Skin of body (tissue), 2 donors: ENCODE measurements around the gene FOSL2. TPM values are rescaled to one million over a fixed set of nuclear protein-coding genes. Genes with fewer than 3 reads are reported as not detected.

Experiments used
- DNase-seq: peaks from one replicate; lab custom pipeline; 2025; lab: John Stamatoyannopoulos, UW
- total RNA-seq: library from RNA; depleted of rRNA; stranded (reverse); fragments of >200 nt; gene quantifications from one replicate; pipeline ENCODE4 v1.2.3, GENCODE V29; 2014

Gene FOSL2
- total RNA-seq, 1 donor from 2014 or later, result 62.8 TPM

DNA sequence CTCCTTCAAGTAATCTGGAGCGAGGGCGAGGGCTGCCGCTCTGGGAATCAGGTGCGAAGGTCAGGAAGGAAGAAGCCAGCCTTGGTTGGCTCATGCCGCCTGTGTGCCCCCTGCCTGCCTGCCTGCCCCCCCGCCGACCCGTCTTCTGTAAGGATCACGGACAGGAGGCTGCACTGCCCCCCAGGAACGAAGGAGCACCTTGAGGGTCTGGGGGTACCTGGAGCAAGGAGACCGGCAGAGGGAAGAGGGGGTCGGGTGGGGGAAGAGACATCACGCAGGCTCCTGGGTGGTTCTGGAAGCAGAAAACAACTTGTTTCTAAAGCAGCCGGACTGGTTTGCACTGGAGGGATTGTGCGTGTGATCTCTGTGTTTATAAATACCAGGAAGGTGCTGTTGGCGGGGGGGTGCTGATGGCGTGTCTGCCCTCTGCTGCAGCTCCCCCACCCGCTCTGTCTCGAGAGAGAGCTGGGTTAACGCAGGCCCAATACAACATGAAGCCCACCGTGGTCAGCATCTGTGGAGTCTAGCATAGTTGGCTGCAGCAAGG is 1.7 kb downstream of the FOSL2 start:
- no peak for DNase-seq

DNA sequence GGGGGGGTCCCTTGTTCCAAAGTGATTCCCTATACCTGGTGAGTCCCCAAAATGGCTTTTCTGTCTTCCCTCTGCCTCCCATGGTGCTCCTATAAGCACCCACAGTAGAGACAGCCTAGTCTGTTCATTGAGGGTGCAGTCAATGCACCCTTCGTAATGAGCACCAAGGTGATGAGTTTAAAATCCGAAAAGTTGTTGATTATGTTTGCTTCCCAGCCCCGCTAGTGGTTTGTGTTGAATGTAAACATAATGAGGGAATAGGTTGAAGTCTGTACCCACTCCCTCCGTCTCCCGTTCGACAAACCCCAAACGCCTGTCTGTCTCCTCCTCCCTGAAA is 2.3 kb downstream of the FOSL2 start:
- DNase-seq, result peak; percentile 74

DNA sequence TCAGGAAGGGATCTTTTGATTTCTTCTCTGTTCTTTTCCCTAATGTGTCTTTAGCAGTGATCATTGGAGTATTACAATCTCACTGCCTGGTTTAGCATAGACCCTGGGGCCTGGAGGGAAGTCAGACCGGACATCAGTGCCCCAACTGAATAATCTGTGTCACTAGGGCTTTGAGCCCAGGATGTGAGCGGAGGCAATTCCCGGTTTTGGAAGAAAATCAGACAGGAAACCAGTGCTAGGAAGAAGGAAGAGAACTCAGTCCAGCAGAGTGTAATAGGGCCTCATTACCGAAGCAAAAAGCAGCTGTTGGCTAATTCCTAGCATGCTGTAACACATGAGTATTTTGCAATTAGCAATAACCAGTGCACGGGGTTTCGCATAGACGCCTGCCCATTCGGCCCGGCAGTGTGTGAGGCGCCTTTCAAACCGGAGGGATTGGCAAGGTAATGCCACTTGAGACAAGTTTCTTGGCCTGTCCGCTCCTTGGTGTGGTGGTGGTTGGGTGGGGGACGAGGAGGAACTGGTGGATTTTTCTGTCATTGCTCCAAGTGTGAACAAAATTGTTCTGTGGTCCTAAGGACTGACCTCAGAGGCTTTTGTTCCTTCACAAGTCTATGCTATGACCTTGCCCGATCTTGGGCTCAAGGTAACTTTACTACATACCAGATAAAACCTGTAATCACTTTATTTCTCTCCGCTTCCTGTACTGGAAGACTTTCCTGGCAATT is 2.8 kb downstream of the FOSL2 start:
- DNase-seq, result peak; percentile 80

DNA sequence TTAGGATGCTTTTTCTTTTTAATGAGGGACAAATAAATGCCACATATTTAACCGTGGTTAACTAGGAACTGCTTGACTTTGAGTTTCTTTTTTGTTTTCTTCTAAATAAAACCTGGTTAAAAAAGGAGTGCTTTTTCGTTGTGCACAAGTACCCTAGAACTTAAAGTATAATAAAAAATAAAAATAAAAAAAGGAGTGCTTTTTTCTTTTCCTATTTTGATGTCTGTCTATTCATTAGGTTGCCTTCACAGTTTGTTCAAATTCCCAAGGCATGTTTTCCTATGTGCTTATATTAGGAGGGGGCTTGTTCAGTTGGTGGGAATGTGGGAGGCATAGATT is 4.4 kb downstream of the FOSL2 start:
- no peak for DNase-seq

DNA sequence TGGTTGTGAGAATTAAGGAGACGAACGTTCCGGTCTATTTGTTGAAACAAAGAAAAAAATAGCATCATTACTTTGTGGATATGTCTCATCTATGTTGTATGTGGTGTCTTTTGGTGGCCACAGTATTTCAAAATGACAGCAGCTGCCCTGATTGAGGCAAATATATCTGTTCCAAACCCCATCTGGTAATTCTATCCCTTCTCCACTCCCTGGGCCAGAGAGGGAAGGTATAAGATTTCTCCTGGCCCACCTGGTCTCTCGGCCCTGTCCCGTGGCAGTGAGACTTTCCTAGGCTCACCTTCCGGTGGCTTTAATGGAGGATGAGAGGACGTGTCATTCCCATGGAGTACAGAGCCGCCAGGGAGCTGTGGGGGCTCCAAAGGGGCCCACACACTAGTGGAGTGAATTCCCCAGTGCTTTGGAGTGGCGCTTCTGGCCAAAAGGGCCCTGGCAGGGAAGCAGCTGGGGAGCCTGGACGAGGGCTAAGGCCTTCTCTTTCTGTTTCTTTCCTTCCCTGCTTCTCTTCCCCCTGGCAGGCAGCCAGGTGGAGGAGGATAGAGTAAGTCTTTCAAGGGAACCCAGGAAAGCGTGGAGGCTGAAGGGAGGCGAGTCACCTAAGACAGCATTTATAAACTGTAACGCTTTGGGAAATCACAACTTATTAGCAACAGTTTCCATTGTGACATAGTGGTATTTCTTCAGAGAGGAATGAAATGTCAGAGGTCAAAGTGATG is 5.6 kb downstream of the FOSL2 start:
- DNase-seq, result no peak

DNA sequence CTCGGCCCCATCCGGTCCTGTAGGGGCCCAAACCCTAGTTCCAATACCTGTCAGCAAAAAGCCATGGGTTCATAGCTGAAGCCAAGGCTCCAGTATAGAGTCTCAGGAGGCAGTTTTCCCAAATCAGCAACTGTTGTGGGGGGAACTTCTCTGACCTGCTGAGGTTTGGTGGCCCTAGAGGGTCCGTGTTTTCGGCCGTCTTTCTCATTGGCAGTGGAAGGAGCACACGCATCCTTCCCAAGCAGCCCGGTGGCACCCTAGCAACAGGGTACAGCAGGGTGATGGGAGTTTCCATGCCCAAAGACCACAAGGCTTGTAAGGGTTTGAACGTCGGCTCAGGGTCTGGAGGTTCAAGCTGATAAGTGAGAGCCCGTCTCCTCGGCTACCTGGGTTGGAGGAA is 6.6 kb downstream of the FOSL2 start:
- DNase-seq, result no peak

DNA sequence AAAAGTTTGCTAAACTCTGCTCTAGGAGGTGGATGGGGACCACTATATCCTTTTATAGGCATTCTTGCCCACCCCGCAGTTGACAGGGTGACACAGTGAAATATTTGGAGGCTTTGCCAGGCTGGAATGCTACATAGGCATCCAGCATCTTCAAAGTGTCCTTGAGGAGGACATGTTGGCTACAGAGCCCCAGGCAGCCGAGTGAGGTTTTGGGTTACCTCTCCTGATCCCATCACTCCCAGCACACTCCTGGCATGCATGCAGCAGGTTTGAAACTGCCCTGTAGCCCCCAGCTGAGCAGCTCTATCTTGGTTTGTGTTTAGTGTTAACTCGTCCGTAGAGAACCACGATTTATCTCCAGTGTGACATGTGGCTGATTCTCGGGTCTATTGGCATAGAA is 7.3 kb downstream of the FOSL2 start:
- DNase-seq, result no peak

DNA sequence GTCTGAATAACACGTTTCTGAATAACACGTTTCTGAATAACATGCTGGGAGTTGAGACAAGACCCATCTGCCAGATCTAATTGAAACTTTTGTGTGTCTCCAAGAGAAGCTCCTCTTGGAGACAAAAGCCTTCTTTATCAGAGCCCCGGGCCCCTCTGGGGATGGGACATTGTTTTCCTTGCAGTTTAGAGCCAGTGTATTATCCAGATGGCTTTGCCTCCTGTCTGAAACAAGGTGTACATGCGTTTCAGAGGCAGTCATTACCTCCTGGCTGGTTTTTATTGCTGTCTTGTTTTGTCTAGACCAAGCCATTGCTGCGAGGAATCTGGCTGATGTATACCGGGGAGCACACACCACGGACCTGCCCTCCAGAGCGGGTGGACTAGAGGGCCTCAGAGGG is 7.8 kb downstream of the FOSL2 start:
- no peak for DNase-seq

DNA sequence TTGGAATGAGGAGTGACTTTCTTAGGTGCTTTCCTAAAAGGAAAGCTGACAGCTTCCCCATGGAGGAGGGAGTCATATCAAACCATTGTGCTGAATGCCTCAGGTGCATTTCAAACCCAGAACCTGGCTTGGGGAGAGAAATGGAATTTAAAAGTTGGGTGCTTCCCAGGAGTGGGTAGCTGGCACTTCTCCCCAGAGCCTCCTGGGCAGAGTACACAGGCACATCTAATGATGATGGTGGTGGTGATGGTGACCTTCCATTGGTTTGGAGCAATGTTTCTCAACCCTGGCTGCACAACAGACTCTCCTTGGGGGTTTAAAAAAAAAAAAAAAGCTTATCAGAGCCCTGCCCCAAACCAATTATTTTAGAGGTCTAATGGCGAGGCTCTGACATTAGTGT is 8.3 kb downstream of the FOSL2 start:
- no peak for DNase-seq

DNA sequence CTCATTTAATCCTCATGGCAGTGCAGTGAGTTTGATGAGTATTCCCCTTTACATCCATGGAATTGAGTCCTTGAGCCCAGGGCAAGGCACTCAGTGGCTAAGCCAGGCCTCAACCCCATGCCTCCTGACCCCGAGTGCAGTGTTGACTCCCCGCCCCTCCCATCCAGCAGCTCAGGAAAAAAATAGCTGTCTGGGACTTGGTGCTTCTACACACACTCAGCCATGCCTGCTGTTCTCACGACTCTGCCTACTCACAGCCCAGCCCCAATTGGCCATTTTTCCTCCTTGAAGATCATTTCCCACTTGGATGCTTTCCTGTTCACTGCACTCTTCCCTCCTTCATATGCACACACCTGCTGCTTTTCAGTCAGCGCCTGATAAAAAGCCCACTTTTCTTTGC is 8.8 kb downstream of the FOSL2 start:
- DNase-seq, result no peak

DNA sequence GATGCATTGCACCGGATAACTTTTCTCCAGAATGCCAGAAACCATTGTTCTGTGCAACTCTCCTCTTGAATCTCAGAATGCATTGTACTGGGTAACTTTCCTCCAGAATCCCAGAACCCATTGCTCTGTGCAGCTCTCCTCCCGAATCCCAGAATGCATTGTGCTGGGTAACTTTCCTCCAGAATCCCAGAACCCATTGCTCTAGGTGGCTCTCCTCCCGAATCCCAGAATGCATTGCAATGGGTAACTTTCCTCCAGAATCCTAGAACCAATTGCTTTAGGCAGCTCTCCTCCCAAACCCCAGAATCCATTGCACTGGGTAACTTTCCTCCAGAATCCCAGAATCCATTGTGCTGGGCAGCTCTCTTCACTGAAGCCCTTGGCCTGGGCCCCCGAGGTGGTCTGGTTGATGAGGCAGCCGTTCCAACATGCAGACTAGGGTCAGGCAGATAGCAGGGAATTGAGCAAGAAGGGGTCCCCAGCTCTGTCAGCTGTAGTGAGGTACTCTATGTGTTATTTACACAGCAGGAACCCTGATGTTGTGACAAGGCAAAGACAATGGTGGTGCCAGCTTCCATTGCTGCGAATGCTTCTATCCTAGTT is 9.4 kb downstream of the FOSL2 start:
- no peak for DNase-seq

DNA sequence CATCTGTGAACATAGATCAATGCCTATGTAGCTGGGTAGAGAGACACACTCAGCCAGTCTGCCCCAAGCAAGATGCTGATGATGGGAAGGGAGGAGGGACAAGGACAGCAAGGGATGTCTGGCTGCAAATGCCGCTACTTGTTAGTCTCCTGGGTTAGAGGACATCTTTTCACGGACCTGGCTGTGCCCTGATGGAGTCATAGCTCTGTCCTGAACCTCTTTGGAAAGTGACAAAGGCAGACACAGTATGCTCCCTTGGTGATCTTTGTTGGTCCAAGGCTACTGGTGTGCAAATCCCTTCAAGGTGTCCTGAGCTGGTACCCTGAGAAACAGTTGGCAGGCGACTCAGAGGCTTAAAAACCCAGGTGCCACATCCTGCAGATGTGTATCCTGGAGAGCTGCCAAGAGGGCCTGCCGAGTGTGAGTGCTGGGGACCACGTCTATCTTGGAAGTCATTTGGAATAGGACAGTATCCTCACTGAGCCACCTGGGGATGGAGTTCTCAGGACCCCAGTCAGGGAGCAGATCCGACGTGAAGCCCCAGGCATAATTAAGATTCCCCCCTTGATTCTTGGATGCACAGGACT is 10.8 kb downstream of the FOSL2 start:
- no peak for DNase-seq

DNA sequence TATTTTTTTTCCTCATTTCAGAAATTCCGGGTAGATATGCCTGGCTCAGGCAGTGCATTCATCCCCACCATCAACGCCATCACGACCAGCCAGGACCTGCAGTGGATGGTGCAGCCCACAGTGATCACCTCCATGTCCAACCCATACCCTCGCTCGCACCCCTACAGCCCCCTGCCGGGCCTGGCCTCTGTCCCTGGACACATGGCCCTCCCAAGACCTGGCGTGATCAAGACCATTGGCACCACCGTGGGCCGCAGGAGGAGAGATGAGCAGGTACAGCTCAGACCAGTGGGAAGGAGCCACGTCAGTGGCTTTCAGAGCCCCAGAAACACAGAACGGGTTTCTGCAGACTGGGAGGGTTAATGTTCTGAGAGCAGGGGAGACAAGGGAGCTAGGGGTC is 11.4 kb downstream of the FOSL2 start:
- DNase-seq, result no peak

DNA sequence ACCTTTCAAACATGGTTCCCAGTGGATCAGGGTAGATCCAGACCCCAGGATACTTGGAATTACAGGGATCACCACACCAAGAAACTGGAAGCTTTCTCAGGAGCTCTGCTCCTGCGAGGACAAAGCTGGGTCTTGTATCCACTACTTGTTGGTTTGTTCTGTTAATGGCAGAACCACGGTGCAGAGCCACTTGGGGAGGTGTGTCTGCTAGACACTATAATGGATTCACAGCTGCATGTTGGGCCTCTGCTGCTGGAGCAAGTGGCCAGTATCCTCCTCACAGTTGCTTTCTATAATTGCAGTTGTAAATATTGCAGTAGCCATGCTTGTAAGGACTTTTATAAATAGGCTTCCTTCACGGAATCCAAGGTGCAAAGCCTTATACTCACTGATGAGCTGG is 12.9 kb downstream of the FOSL2 start:
- DNase-seq, result no peak

DNA sequence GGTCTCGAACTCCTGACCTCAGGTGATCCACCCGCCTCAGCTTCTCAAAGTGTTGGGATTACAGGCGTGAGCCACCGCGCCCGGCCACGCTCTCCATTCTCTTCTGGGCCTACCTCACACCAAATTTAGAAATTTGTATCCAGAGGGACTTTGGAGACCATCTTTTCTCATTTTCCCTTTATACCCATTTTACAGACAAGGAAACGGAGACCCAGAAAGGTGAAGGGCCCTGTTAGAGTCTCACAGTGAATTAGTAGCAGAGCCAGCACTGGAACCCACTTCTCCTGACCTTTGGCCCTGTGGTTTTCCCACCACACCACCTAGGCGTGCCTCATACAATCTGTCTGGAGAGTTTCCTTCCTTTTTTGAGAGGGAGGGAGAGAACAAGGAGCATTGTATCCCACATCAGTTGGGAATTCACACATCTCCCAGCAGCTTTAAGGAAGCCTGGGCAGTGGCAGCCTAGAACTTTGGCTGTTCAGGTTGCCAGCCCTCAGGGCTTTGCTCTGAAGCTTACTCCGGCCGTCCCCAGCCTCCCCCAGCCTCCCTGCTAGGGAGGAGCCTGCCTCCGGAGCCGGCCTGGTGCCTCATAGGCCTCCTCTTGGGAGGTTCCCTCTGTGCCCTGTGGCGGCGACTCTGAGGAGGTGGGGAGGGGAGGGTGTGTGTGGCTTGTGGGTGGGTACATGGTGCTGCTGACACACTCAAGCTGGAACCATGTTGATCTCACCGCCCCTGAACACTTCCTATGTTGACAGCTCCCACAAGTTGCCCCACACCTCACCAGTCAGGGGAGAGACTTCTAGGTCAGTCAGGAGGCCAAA is 13.8 kb downstream of the FOSL2 start:
- no peak for DNase-seq

DNA sequence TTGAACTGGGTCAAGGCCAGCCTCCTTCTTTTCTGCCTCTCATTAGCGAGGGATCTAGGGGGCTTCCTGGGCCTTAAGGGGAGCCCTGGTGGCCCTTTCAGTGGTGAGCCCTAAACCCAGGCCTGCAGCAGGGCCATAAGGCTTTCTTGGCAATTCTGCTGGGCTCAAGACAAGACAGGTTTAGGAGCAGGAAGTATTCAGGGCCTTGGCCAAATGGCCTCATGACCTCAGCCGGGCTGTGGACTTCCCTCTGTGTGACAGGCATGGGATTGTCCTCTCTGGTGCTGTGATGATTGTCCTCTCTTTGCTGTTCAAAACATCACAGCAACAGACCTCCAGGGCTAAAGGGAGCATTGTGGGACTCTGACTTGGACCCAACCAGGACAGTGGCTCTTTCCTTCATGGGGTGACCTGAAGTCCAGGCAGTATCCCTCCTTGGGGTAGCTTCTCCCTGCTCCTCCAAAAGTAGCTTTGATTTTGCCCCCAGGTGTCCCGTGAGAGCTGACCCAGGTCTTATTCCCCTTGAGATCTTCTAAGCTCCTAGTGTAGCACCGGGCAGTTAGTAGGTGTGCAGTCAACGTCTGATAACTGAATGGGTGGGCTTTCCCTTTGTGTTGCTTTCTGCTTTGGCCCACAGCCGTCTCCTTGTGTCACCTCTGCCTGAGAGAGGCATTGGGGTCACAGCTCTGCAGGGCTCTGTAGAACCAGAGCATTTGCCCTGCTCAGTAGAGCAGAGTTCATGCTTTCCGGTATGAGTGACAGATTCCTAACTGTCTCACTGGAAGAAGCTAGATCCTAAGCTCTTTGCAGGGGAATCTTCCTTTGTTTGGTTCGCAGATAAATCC is 14.7 kb downstream of the FOSL2 start:
- DNase-seq, result no peak

DNA sequence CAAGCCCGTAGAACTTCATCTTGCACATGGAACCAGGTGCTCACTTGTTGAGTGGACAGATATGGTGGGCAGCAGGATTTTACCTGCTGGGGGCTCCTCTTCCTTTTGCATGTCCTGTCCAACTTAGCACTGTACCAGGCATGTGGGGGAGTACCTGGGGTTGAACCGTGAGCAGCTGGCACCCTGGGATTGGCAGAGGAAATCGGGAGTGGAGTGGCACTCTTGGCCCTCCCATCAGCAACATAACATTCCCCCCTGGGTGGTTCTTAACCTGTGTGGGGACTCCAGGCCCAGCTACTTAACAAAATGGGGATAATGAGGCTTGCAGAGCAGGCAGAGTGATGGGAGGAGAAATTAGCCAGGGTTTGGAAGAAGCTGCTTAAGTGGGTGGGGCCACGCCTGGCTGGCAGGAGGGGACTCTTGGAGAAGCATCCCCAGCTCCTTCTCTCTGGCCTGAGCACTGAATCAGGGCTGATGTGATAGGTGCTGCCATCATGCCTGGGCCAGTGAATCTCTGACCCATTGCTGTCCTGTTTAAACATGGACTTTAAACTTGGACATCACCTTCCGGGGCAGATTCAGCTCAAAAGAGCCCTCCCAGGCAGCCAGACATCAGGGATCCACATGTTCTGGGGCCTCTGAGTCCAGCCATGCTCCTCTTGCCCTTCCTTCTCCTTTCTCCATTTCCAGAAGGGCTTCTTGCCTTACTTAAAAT is 15.5 kb downstream of the FOSL2 start:
- no peak for DNase-seq

DNA sequence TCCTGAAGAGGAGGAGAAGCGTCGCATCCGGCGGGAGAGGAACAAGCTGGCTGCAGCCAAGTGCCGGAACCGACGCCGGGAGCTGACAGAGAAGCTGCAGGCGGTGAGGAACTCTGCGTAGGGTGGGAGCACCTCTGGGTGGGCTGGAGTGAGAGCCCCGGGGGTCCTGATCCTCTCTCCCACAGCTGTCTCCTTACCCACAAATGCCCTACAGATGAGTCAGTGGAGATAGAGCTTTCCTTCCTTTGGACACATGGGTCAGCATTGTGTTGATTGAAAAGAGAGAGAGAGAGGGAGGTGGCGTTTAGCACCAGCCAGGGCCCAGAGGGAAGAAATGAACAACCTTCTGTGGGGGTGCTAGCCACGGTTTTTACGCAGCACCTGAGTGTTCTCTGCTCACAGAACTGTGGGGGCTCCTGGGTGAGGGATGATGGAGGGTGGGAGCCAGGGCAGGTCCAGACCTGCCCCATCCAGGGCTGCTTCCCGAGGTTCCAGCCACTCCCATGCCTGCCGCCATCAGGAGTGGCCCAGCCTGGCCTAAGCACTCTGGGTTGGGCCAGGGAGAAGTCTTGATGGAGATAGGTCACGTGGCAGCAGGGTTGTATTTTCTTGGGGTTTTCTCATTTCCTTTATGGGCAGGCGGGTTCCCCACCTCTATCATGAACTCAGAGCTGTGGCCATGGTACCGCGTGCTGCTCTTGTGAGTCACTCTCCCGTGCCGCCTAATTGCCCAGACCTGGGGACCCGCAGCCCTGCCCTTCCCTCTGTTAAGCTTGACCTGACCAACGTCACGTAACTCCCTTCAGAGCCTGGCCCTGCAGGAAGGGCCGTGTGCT is 16.3 kb downstream of the FOSL2 start:
- no peak for DNase-seq

DNA sequence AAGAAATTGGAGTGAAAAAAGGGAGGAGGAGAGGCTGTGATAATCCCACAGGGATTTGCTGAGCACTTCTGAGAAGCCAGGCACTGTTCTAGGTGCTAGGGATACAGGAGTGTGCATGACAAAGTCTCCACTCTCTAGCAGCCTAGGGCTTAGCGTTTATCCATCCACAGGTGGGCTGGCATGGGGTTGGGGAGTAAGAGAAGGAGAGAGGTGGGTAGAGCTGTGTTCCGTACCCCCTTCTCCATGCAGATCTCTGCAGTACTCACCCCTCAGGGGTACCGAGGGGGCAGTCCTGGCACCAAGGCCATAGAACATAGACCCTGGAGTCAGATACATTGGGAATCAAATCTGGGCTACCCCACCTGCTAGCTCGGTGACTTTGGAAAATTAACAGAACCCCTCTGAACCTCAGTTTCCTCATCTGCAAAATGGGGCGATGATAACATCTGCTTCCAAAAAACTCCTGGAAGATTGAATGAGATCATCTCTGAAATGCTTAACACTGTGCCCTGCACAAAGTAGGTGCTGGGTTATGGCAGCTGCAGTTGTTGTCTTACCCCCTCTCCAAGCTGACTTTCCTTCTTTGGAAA is 18.6 kb downstream of the FOSL2 start:
- no peak for DNase-seq
